Spleen (tissue), 11 donors: ENCODE results near the gene SLAIN2. TPM values are rescaled to one million over a fixed set of nuclear protein-coding genes. Genes with fewer than 3 reads are reported as not detected.

ENCODE experiments used
- DNase-seq: peaks from one replicate; pipeline ENCODE4 v3.0.0-alpha.2; 2020
- H3K27ac ChIP-seq, 8 donors: fragments of 200-600 bp; sonication (generic) in 7 of 8; 1 replicate in 4 of 8; 2 replicates in 4 of 8; pipeline versions ENCODE4 v1.5.0 to v1.8.0; 2016 to 2021; ENCODE audit warnings: inconsistent platforms in 4 of 8, mild to moderate bottlenecking in 4 of 8, moderate library complexity in 1 of 8
- H3K27me3 ChIP-seq, 7 donors: fragments of 200-600 bp; sonication (generic) in 6 of 7; replicated peaks in 1 of 7; 1 replicate in 4 of 7; 2 replicates in 3 of 7; pipeline versions ENCODE4 v1.5.0 to v1.8.0; 2016 to 2021; ENCODE audit warnings: inconsistent platforms in 3 of 7, mild to moderate bottlenecking in 1 of 7
- H3K36me3 ChIP-seq, 6 donors: fragments of 200-600 bp; sonication (generic) in 5 of 6; 1 replicate in 4 of 6; 2 replicates in 2 of 6; pipeline versions ENCODE4 v1.5.0 to v1.8.0; 2016 to 2021; ENCODE audit warnings: inconsistent platforms in 2 of 6
- H3K4me1 ChIP-seq, 6 donors: fragments of 200-600 bp; sonication (generic) in 5 of 6; 1 replicate in 3 of 6; 2 replicates in 3 of 6; pipeline versions ENCODE4 v1.5.0 to v1.8.0; 2016 to 2021; ENCODE audit warnings: inconsistent platforms in 3 of 6
- H3K4me3 ChIP-seq, 8 donors: fragments of 200-600 bp; sonication (generic) in 7 of 8; 1 replicate in 4 of 8; 2 replicates in 4 of 8; pipeline versions ENCODE4 v1.5.0 to v1.8.0; 2016 to 2021; ENCODE audit warnings: inconsistent platforms in 4 of 8, mild to moderate bottlenecking in 4 of 8, moderate library complexity in 2 of 8
- H3K9me3 ChIP-seq, 8 donors: fragments of 200-600 bp; sonication (generic) in 7 of 8; 1 replicate in 4 of 8; 2 replicates in 4 of 8; pipeline versions ENCODE4 v1.5.0 to v1.8.0; 2016 to 2021; ENCODE audit warnings: inconsistent platforms in 4 of 8
- CTCF ChIP-seq, 11 experiments: fragments of 200-600 bp in 7 of 11; fragments of 450-650 bp in 4 of 11; sonication (generic) in 4 of 11; IDR thresholded peaks in 8 of 11; conservative IDR thresholded peaks in 3 of 11; 1 replicate in 7 of 11; 2 replicates in 4 of 11; pipeline versions ENCODE4 v1.4.0 to v1.8.0; 2016 to 2021; ENCODE audit warnings: antibody characterized with exemption in 11 of 11, inconsistent platforms in 4 of 11, mild to moderate bottlenecking in 1 of 11
- POLR2A ChIP-seq, 3 donors: fragments of 450-650 bp; IDR thresholded peaks; one replicate each; pipeline ENCODE4 v1.5.1; 2017; ENCODE audit warnings: antibody characterized with exemption in 3 of 3, mild to moderate bottlenecking in 1 of 3
- POLR2AphosphoS5 ChIP-seq, 3 donors: sonication (generic); formaldehyde crosslinking; IDR thresholded peaks; one replicate each; pipeline ENCODE4 v1.5.1; 2017; ENCODE audit warnings: antibody characterized with exemption in 3 of 3
- WGBS, 5 donors: extraction: QIAGEN DNeasy Blood & Tissue Kit in 3 of 5; methylation state at CpG; one replicate each; pipeline versions ENCODE4 v1.1.5 to v1.1.7; 2013 to 2018; 5-methylcytosine and 5-hydroxymethylcytosine counted together
- intact Hi-C: fragments of 100-400 bp; cut with DNase I; formaldehyde crosslinking; loops from one replicate; pipeline ENCODE4 v1.15.0; 2023; ENCODE audit warnings: low total_unique reads
- polyA plus RNA-seq, 3 donors: library from polyadenylated mRNA; stranded (reverse); fragments of 200-250 nt; gene quantifications; one replicate each; pipeline ENCODE4 v1.2.1, GENCODE V29; 2013
- total RNA-seq, 7 donors: library from RNA; depleted of rRNA in 3 of 7; stranded (reverse); fragments of >200 nt in 3 of 7; fragmentation: NEBNext Ultra II Directional in 4 of 7; extraction: Animal tissue kit (Norgen Biotek cat#: 25700) in 4 of 7; gene quantifications; one replicate each; pipeline versions ENCODE4 v1.1.0 to v1.2.1, GENCODE V29; 2016 to 2021
- donor health status: healthy with polysubstance abuse.
- donor health status: DM: no; HTN: no; CAD: no; lungs with moderate emphysema.
- donor health status: DM: no; HTN: no; CAD: no.
- donor health status: Bipolar disorder and iron deficiency.
- donor health status: healthy.
- donor health status: DM: no; HTN: no; CAD: no.
- donor health status: DM: yes; HTN: yes; CAD: no.

Gene SLAIN2
- total and polyA plus RNA-seq, 10 donors = 6.6 to 69.1 (median 45.1) TPM

DNA sequence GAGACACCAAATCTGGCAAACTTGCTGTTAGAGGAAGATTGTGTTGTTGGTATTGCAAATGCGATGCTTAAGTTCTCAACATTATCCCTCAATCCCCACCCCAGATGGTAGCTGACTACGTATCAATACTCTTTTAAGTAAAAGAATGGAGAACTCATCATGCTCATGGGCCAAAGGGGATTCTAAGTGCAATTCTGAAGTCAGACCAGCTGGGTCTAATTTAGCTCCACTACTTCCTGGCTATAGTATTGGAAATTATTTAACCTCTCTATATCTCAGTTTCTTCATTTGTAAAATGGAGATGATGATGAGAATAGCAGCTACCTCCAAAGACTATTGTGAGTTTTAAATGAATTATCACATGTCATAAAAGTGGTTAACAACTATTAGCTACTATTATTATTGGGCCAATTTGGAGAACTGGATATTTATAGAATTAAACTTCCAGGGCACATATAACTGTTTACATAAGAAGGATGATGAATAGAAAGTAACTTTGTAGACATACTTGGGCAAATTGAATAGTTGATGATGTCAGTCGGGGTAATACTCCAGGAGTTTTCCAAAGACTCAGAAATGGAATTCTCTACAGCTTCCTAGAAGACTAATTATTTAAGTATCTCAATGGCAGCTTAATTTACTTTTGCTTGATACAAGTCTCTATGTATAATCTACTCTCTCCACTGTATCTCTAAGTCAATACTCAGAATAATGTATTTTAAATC is 5.0 kb upstream of the SLAIN2 start:
- TF ChIP-seq POLR2A (IDR thresholded peaks at IDR 0.05) = no peak
- TF ChIP-seq CTCF (IDR thresholded peaks at IDR 0.05 in 8 of 11, conservative IDR thresholded peaks at IDR 0.05 in 3 of 11) = no peak
- no peak for TF ChIP-seq POLR2AphosphoS5 (IDR thresholded peaks at IDR 0.05)
- no peaks in the 10 kb centered on the region for H3K9me3 ChIP-seq
- peaks cover 0 to 14% (median 8%) of the 10 kb centered on the region in 6 donors for H3K4me1 ChIP-seq
- no peak for DNase-seq
- intact Hi-C loops = no loop called here
- no peak overlapping the region for H3K27ac ChIP-seq
- 93 to 98% (median 95%) methylated on average over 3 of the region's 3 CpGs for WGBS, 5 donors
- no peak overlapping the region for H3K4me3 ChIP-seq
- no peaks in the 10 kb centered on the region for H3K27me3 ChIP-seq
- H3K36me3 ChIP-seq = no peaks in the 10 kb centered on the region

DNA sequence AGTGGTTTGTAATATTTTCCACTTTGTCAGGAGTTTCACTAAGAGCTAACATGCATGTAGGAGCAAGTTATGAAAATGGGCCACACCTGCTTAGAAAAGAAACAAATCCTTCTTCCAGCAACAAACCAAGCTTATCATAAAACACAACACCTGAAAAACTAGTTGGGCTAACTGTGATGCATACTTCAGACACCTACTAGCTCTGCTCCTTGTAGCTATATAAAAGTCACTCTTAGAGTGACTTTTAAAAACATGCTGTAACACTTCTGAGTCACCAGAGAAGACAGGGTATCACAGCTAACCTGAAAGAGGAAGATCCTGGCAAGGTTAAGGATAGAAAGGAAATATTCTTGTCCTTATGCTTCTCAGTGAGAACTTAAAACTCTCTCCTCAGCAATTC is 3.6 kb upstream of the SLAIN2 start:
- no peak overlapping the region for H3K4me3 ChIP-seq
- no peak for DNase-seq
- H3K4me1 ChIP-seq = peaks cover 2 to 22% (median 15%) of the 10 kb centered on the region in 6 donors
- intact Hi-C loops = no loop called here
- no peaks in the 10 kb centered on the region for H3K9me3 ChIP-seq
- no peak overlapping the region for H3K27ac ChIP-seq
- no peaks in the 10 kb centered on the region for H3K27me3 ChIP-seq
- TF ChIP-seq POLR2AphosphoS5 (IDR thresholded peaks at IDR 0.05) (no peak), POLR2A (IDR thresholded peaks at IDR 0.05) (no peak), CTCF (IDR thresholded peaks at IDR 0.05 in 8 of 11, conservative IDR thresholded peaks at IDR 0.05 in 3 of 11) (no peak)
- H3K36me3 ChIP-seq = no peaks in the 10 kb centered on the region

GRCh38 chr4:48339642-48340041 is 1.7 kb upstream of the SLAIN2 start:
- H3K9me3 ChIP-seq = no peaks in the 10 kb centered on the region
- peak overlapping the region in 2 of 8 donors; percentile 98 for H3K27ac ChIP-seq
- intact Hi-C loops = no loop called here
- H3K4me3 ChIP-seq = no peak overlapping the region
- H3K27me3 ChIP-seq = no peaks in the 10 kb centered on the region
- DNase-seq = no peak
- 91 to 93% (median 92%) methylated on average over 7 of the region's 7 CpGs for WGBS, 5 donors
- no peaks in the 10 kb centered on the region for H3K36me3 ChIP-seq
- H3K4me1 ChIP-seq = peaks cover 18 to 41% (median 34%) of the 10 kb centered on the region in 6 donors
- TF ChIP-seq CTCF (IDR thresholded peaks at IDR 0.05 in 8 of 11, conservative IDR thresholded peaks at IDR 0.05 in 3 of 11) (no peak), POLR2AphosphoS5 (IDR thresholded peaks at IDR 0.05) (no peak), POLR2A (IDR thresholded peaks at IDR 0.05) (no peak)

- H3K4me1 ChIP-seq = peaks cover 20 to 49% (median 42%) of the 10 kb centered on the region in 6 donors
- no peaks in the 10 kb centered on the region for H3K27me3 ChIP-seq
- no peaks in the 10 kb centered on the region for H3K9me3 ChIP-seq
- no peak for TF ChIP-seq POLR2A (IDR thresholded peaks at IDR 0.05)
- TF ChIP-seq POLR2AphosphoS5 (IDR thresholded peaks at IDR 0.05) = no peak
- H3K36me3 ChIP-seq = no peaks in the 10 kb centered on the region
- DNase-seq = no peak
- H3K4me3 ChIP-seq = peak overlapping the region; percentile 41 to 93 (median 84)
- 10 to 15% (median 13%) methylated on average over 14 of the region's 14 CpGs for WGBS, 5 donors
- intact Hi-C loops = no loop called here
- peak overlapping the region; percentile 91 to 99 (median 98) for H3K27ac ChIP-seq
Measured at GRCh38 chr4:48340276-48340964, 909 bp upstream of the SLAIN2 start.
